ENCODE data around the gene TWNK. TPM values are rescaled to one million over a fixed set of nuclear protein-coding genes. Genes with fewer than 3 reads are reported as not detected.

The TWNK gene
- total and polyA plus RNA-seq, 9 of the 15 experiments (the other 6 are each of a cell fraction or from before 2014, with no cell fraction given): 11.6 to 34.7 (median 17.4) TPM

GRCh38 chr10:101005361-101005760 lies 18.0 kb downstream of the TWNK start:
- ChIA-PET POLR2A (no interaction called here), CTCF (ENCODE audit: low intra/inter-chr PET ratio) (no interaction called here)
- H3K4me2 ChIP-seq (ENCODE audit: insufficient read depth, low read length): no peak overlapping the region
- no peak overlapping the region for H3K9ac ChIP-seq (ENCODE audit: insufficient read depth in 1 of 2, low read depth in 2 of 2, low read length in 2 of 2)
- in situ Hi-C loops (cut with MboI): no loop called here
- TF ChIP-seq THRAP3 (IDR thresholded peaks at IDR 0.05; ENCODE audit: borderline replicate concordance): no peak
- no peak for TF ChIP-seq SOX6 (IDR thresholded peaks at IDR 0.05)
- no TSS peak for BruUV-seq (replicated peaks)
- H3K36me3 ChIP-seq (ENCODE audit: control insufficient read depth, insufficient read depth, low read length): peaks cover 50% of the 10 kb centered on the region; the same call in 2 of the 3 replicates
- no peak for FAIRE-seq
- 94% methylated on average over 7 of the region's 23 CpGs for WGBS (ENCODE audit: insufficient coverage, low coverage, missing lambda C conversion rate)
- no peak overlapping the region for H2AFZ ChIP-seq (ENCODE audit: low read depth, low read length)
- intact Hi-C loops (cut with micrococcal nuclease): no loop called here
- H3K4me3 ChIP-seq: no peak overlapping the region
- no peak for DNase-seq (ENCODE audit: extremely low read depth in 1 of 4, low spot score in 3 of 4)
- peaks cover 27% of the 10 kb centered on the region for H3K79me2 ChIP-seq (ENCODE audit: control insufficient read depth, insufficient read depth, low read length)
- peaks cover 9 to 53% of the 10 kb centered on the region in 2 experiments; a peak in 4 of 5 replicates for H3K4me1 ChIP-seq (replicated peaks in 1 of 2; ENCODE audit: control insufficient read depth in 2 of 2, insufficient read depth in 2 of 2, low read length in 2 of 2)
- H4K20me1 ChIP-seq (replicated peaks; ENCODE audit: control insufficient read depth, insufficient read depth, low read length): no peaks in the 10 kb centered on the region
- no peak overlapping the region for H3K27ac ChIP-seq (ENCODE audit: extremely low read depth, low read depth, low read length)
- no peaks in the 10 kb centered on the region for H3K27me3 ChIP-seq (ENCODE audit: control insufficient read depth in 2 of 2, insufficient read depth in 2 of 2, low read length in 2 of 2)
- H3K9me1 ChIP-seq (ENCODE audit: control insufficient read depth, insufficient read depth, low read length): no peaks in the 10 kb centered on the region
- no peaks in the 10 kb centered on the region for H3K9me3 ChIP-seq (replicated peaks; ENCODE audit: control insufficient read depth, insufficient read depth, low read depth, low read length)
- no peak for ATAC-seq

- TF ChIP-seq ADNP (tag; IDR thresholded peaks at IDR 0.05) (peak; percentile 56), CHD4 (IDR thresholded peaks at IDR 0.05; ENCODE audit: insufficient read depth, insufficient replicate concordance, low read depth, low read length, poor library complexity, severe bottlenecking) (peak; percentile 36), ZNF592 (IDR thresholded peaks at IDR 0.05) (no peak), RBM25 (IDR thresholded peaks at IDR 0.05; ENCODE audit: low read depth, low read length, severe bottlenecking) (peak; percentile 63), ESRRA (IDR thresholded peaks at IDR 0.05; ENCODE audit: borderline replicate concordance, low read depth) (peak; percentile 94), BCOR (IDR thresholded peaks at IDR 0.05) (peak; percentile 60; the same call in 1 of the 2 replicates)
- peaks cover 6 to 53% of the 10 kb centered on the region in 2 experiments; a peak in 4 of 5 replicates for H3K4me1 ChIP-seq (replicated peaks in 1 of 2; ENCODE audit: control insufficient read depth in 2 of 2, insufficient read depth in 2 of 2, low read length in 2 of 2)
- ATAC-seq: no peak
- H2AFZ ChIP-seq (ENCODE audit: low read depth, low read length): no peak overlapping the region
- ChIA-PET POLR2A (interaction anchor here (0.6 to 0.7 kb wide), 3 partner anchors 10 to 216 kb away, joined by 3 read pairs; no protein-coding TSS in a partner anchor), CTCF (ENCODE audit: low intra/inter-chr PET ratio) (no interaction called here)
- H3K9me1 ChIP-seq (ENCODE audit: control insufficient read depth, insufficient read depth, low read length): no peaks in the 10 kb centered on the region
- intact Hi-C loops (cut with micrococcal nuclease) (no loop called here), in situ Hi-C loops (cut with MboI) (no loop called here)
- H3K79me2 ChIP-seq (ENCODE audit: control insufficient read depth, insufficient read depth, low read length): peaks cover 21% of the 10 kb centered on the region
- no peaks in the 10 kb centered on the region for H3K9me3 ChIP-seq (replicated peaks; ENCODE audit: control insufficient read depth, insufficient read depth, low read depth, low read length)
- no peak for DNase-seq (ENCODE audit: extremely low read depth in 1 of 4, low spot score in 3 of 4)
- no peaks in the 10 kb centered on the region for H3K27me3 ChIP-seq (ENCODE audit: control insufficient read depth in 2 of 2, insufficient read depth in 2 of 2, low read length in 2 of 2)
- no peaks in the 10 kb centered on the region for H4K20me1 ChIP-seq (replicated peaks; ENCODE audit: control insufficient read depth, insufficient read depth, low read length)
- H3K36me3 ChIP-seq (ENCODE audit: control insufficient read depth, insufficient read depth, low read length): peaks cover 49% of the 10 kb centered on the region; the same call in 2 of the 3 replicates
- 100% methylated on average over 2 of the region's 4 CpGs for WGBS (ENCODE audit: insufficient coverage, low coverage, missing lambda C conversion rate)
- no peak overlapping the region for H3K4me3 ChIP-seq
- H3K9ac ChIP-seq (ENCODE audit: insufficient read depth in 1 of 2, low read depth in 2 of 2, low read length in 2 of 2): no peak overlapping the region; a peak in 1 of 4 replicates
- no peak for FAIRE-seq
- H3K4me2 ChIP-seq (ENCODE audit: insufficient read depth, low read length): no peak overlapping the region
- no peak overlapping the region for H3K27ac ChIP-seq (ENCODE audit: extremely low read depth, low read depth, low read length)
- no TSS peak for BruUV-seq (replicated peaks)
Measured at GRCh38 chr10:101005869-101006567, 18.7 kb downstream of the TWNK start.

All from K562 (cell line).